Epithelial cell of alveolus of lung (primary cell): Measurements from ENCODE around the gene FOLH1. TPM values are rescaled to one million over a fixed set of nuclear protein-coding genes. Genes with fewer than 3 reads are reported as not detected.

Experiments
- total RNA-seq: library from RNA; depleted of rRNA; stranded (reverse); fragments of >200 nt; gene quantifications from 2 replicates; pipeline ENCODE4 v1.2.1, GENCODE V29; 2015

FOLH1 gene
- 0.40 and 0.78 TPM in 2 replicates for total RNA-seq

DNA sequence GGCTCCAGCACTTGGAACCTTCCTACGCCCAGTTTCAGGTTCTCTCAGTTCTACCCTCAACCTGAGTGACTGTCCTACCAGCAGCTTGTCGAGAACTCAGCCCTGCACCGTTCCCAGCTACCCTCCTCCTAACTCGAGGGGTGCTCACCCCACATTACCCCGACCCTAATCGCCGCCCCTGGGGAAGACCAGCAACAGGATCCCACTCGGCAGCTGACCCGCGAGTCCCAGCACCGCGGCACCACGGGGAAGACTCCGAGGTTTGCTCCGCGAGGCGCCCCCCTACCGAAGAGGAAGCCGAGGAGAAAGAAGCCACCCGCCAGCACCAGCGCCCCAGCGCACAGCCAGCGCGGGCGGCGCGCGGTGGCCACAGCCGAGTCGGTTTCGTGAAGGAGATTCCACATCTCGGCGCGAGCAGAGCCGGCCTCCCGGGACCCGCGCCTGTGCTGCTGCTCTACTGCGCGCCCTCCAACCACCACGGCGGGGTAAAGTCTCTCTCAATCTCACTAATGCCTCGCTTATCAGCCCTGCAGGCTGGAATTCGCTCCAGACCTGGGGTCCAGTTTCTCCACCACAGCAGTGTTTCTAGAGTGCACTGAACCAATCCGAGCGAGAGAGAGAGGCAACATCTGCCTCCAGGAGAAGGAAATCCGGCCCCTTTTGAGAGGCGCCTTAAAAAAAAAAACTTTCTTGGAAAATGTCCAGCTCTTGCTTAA, at the start of gene FOLH1:
Gene FOLH1, minus strand, starts transcription at position 597 of the 716 bp plus-strand sequence. Its CDS starts 193 bp downstream, at position 404.

Other genes starting within 250 kb of the FOLH1 start
- not detected in 2 replicates for gene TRIM51G, start 224.7 kb downstream of the FOLH1 start, total RNA-seq
- not detected in 2 replicates for gene TRIM49B, start 179.8 kb downstream of the FOLH1 start, total RNA-seq
- not detected in 2 replicates for gene TRIM64C, start 149.5 kb downstream of the FOLH1 start, total RNA-seq